ENCODE measurements around the gene DLG2. TPM values are rescaled to one million over a fixed set of nuclear protein-coding genes. Genes with fewer than 3 reads are reported as not detected.

Gene DLG2
- polyA plus RNA-seq, 1 donor, result 9.6 TPM

- no peak for DNase-seq (ENCODE audit: low read depth)
Observed at GRCh38 chr11:84905411-84905810, 721.7 kb downstream of the DLG2 start.

GRCh38 chr11:84902445-84902844 is 724.7 kb downstream of the DLG2 start:
- DNase-seq (ENCODE audit: low read depth), result no peak

GRCh38 chr11:84901991-84902390 is 725.2 kb downstream of the DLG2 start:
- peak; percentile 66 for DNase-seq (ENCODE audit: low read depth)

GRCh38 chr11:84899740-84900139 is 727.4 kb downstream of the DLG2 start:
- no peak for DNase-seq (ENCODE audit: low read depth)

- no peak for DNase-seq (ENCODE audit: low read depth)
Observed at GRCh38 chr11:84899134-84899533, 728.0 kb downstream of the DLG2 start.

GRCh38 chr11:84894666-84895065 is 732.5 kb downstream of the DLG2 start:
- no peak for DNase-seq (ENCODE audit: low read depth)

GRCh38 chr11:84890676-84891075 is 736.5 kb downstream of the DLG2 start:
- DNase-seq (ENCODE audit: low read depth), result no peak

GRCh38 chr11:84889556-84889955 is 737.6 kb downstream of the DLG2 start:
- DNase-seq (ENCODE audit: low read depth), result no peak

GRCh38 chr11:84887055-84887629 is 740.0 kb downstream of the DLG2 start:
- no peak for DNase-seq (ENCODE audit: low read depth)

GRCh38 chr11:84886344-84886743 is 740.8 kb downstream of the DLG2 start:
- no peak for DNase-seq (ENCODE audit: low read depth)

GRCh38 chr11:84884836-84885235 is 742.3 kb downstream of the DLG2 start:
- DNase-seq (ENCODE audit: low read depth), result no peak

- DNase-seq (ENCODE audit: low read depth), result no peak
Observed at GRCh38 chr11:84882056-84882455, 745.1 kb downstream of the DLG2 start.

GRCh38 chr11:84871116-84871515 is 756.0 kb downstream of the DLG2 start:
- no peak for DNase-seq (ENCODE audit: low read depth)

GRCh38 chr11:84870486-84870885 is 756.7 kb downstream of the DLG2 start:
- DNase-seq (ENCODE audit: low read depth), result no peak

GRCh38 chr11:84866922-84867321 is 760.2 kb downstream of the DLG2 start:
- DNase-seq (ENCODE audit: low read depth), result no peak

- DNase-seq (ENCODE audit: low read depth), result no peak
Observed at GRCh38 chr11:84865791-84866535, 761.2 kb downstream of the DLG2 start.

- no peak for DNase-seq (ENCODE audit: low read depth)
Observed at GRCh38 chr11:84865257-84865656, 761.9 kb downstream of the DLG2 start.

- no peak for DNase-seq (ENCODE audit: low read depth)
Observed at GRCh38 chr11:84857746-84858145, 769.4 kb downstream of the DLG2 start.

- no peak for DNase-seq (ENCODE audit: low read depth)
Observed at GRCh38 chr11:84855508-84856245, 771.5 kb downstream of the DLG2 start.

GRCh38 chr11:84854498-84854880 is 772.7 kb downstream of the DLG2 start:
- no peak for DNase-seq (ENCODE audit: low read depth)

GRCh38 chr11:84853841-84854497 is 773.2 kb downstream of the DLG2 start:
- no peak for DNase-seq (ENCODE audit: low read depth)

- no peak for DNase-seq (ENCODE audit: low read depth)
Observed at GRCh38 chr11:84847842-84848241, 779.3 kb downstream of the DLG2 start.
